NT2/D1 (cell line): ENCODE measurements around the gene SCGB1D2.

Experiments
- DNase-seq: peaks from one replicate; pipeline ENCODE4 v3.0.0-alpha.2; 2011; ENCODE audit warnings: low read depth, low spot score
- H3K27me3 ChIP-seq: 2 replicates; pipeline ENCODE4 v1.6.0; 2011; ENCODE audit warnings: mild to moderate bottlenecking; ENCODE audit not compliant: insufficient read length, insufficient read depth
- H3K36me3 ChIP-seq: 2 replicates; pipeline ENCODE4 v1.6.1; 2011; ENCODE audit warnings: mild to moderate bottlenecking, low read length, mixed read lengths; ENCODE audit not compliant: insufficient read depth, insufficient read length
- H3K4me1 ChIP-seq: 2 replicates; pipeline ENCODE4 v1.5.1; 2011; ENCODE audit not compliant: insufficient read depth, insufficient read length
- H3K4me3 ChIP-seq: 2 replicates; pipeline ENCODE4 v1.5.1; 2011; ENCODE audit warnings: low read depth; ENCODE audit not compliant: insufficient read length
- H3K9ac ChIP-seq: 2 replicates; pipeline ENCODE4 v1.6.0; 2011; ENCODE audit warnings: low read depth; ENCODE audit not compliant: insufficient read length
- H3K9me3 ChIP-seq: 2 replicates; pipeline ENCODE4 v1.5.1; 2011; ENCODE audit warnings: mild to moderate bottlenecking, low read length; ENCODE audit not compliant: insufficient read depth
- SUZ12 ChIP-seq: IDR thresholded peaks from 2 replicates; pipeline ENCODE4 v1.6.1; 2011; ENCODE audit not compliant: insufficient read length, insufficient read depth; ENCODE audit errors: extremely low read depth
- YY1 ChIP-seq: IDR thresholded peaks from 2 replicates; pipeline ENCODE4 v1.6.1; 2011; ENCODE audit not compliant: insufficient read length, insufficient read depth
- ZNF274 ChIP-seq: IDR thresholded peaks from 2 replicates; pipeline ENCODE4 v1.6.1; 2011; ENCODE audit warnings: mild to moderate bottlenecking, low read depth, low read length

The SCGB1D2 gene

GRCh38 chr11:62260261-62260953 is 18.4 kb downstream of the SCGB1D2 start:
- no peaks in the 10 kb centered on the region for H3K4me1 ChIP-seq

GRCh38 chr11:62264004-62264403 is 22.0 kb downstream of the SCGB1D2 start:
- Histone ChIP-seq H3K36me3 (no peaks in the 10 kb centered on the region), H3K9me3 (no peaks in the 10 kb centered on the region), H3K27me3 (no peaks in the 10 kb centered on the region), H3K9ac (no peak overlapping the region), H3K4me1 (no peaks in the 10 kb centered on the region), H3K4me3 (no peak overlapping the region)
- no peak for DNase-seq
- TF ChIP-seq ZNF274: no peak
- TF ChIP-seq SUZ12: no peak
- TF ChIP-seq YY1: no peak

More at GRCh38 chr11:62260261-62260953, 18.4 kb downstream of the SCGB1D2 start:
- H3K4me3 ChIP-seq: no peak overlapping the region
- peak; percentile 13 for DNase-seq
- H3K9me3 ChIP-seq: no peaks in the 10 kb centered on the region
- H3K27me3 ChIP-seq: no peaks in the 10 kb centered on the region
- no peaks in the 10 kb centered on the region for H3K36me3 ChIP-seq
- TF ChIP-seq YY1: no peak
- H3K9ac ChIP-seq: no peak overlapping the region

- Histone ChIP-seq H3K4me1 (no peaks in the 10 kb centered on the region), H3K4me3 (no peak overlapping the region), H3K36me3 (no peaks in the 10 kb centered on the region), H3K9me3 (no peaks in the 10 kb centered on the region), H3K9ac (no peak overlapping the region), H3K27me3 (no peaks in the 10 kb centered on the region)
- DNase-seq: no peak
- TF ChIP-seq YY1 (no peak), SUZ12 (no peak)
These were observed 24.5 kb downstream of the SCGB1D2 start for GRCh38 chr11:62266558-62266957.

GRCh38 chr11:62267050-62267449 is 25.0 kb downstream of the SCGB1D2 start:
- Histone ChIP-seq H3K27me3 (no peaks in the 10 kb centered on the region), H3K4me1 (no peaks in the 10 kb centered on the region), H3K9ac (no peak overlapping the region), H3K9me3 (no peaks in the 10 kb centered on the region), H3K4me3 (no peak overlapping the region), H3K36me3 (no peaks in the 10 kb centered on the region)
- no peak for TF ChIP-seq SUZ12
- TF ChIP-seq YY1: no peak
- no peak for TF ChIP-seq ZNF274
- DNase-seq: no peak

GRCh38 chr11:62267576-62267975 is 25.5 kb downstream of the SCGB1D2 start:
- no peak overlapping the region for H3K4me3 ChIP-seq
- no peaks in the 10 kb centered on the region for H3K36me3 ChIP-seq
- no peak overlapping the region for H3K9ac ChIP-seq
- TF ChIP-seq YY1 (no peak), ZNF274 (no peak), SUZ12 (no peak)
- H3K4me1 ChIP-seq: no peaks in the 10 kb centered on the region
- no peaks in the 10 kb centered on the region for H3K9me3 ChIP-seq
- H3K27me3 ChIP-seq: no peaks in the 10 kb centered on the region
- no peak for DNase-seq

- H3K9ac ChIP-seq: no peak within 1 kb of the TSS
- no peaks in the 10 kb centered on the region for H3K27me3 ChIP-seq
- no peaks in the 10 kb centered on the region for H3K36me3 ChIP-seq
- no peak for DNase-seq
- TF ChIP-seq ZNF274: no peak
- no peak for TF ChIP-seq YY1
- TF ChIP-seq SUZ12: no peak
- no peaks in the 10 kb centered on the region for H3K9me3 ChIP-seq
- H3K4me1 ChIP-seq: no peaks in the 10 kb centered on the region
- no peak within 1 kb of the TSS for H3K4me3 ChIP-seq
These were observed 27.7 kb downstream of the SCGB1D2 start, which contains the start of gene SCGB2A2 for GRCh38 chr11:62269654-62270278. Gene SCGB2A2 (plus strand): TSS chr11:62270158. CDS start chr11:62270217, 59 bp downstream.

- Histone ChIP-seq H3K9ac (no peak overlapping the region), H3K27me3 (no peaks in the 10 kb centered on the region), H3K9me3 (peaks cover 7% of the 10 kb centered on the region; the same call in 1 of the 2 replicates), H3K4me1 (no peaks in the 10 kb centered on the region), H3K4me3 (no peak overlapping the region), H3K36me3 (no peaks in the 10 kb centered on the region)
- DNase-seq: no peak
- TF ChIP-seq SUZ12 (no peak), YY1 (no peak), ZNF274 (no peak)
These were observed 31.2 kb downstream of the SCGB1D2 start for GRCh38 chr11:62273284-62273683.
